ENCODE measurements around the gene MGARP. TPM values are rescaled to one million over a fixed set of nuclear protein-coding genes. Genes with fewer than 3 reads are reported as not detected.

The MGARP gene
- total and polyA plus RNA-seq, 3 donors from 2014 or later: 2.3 to 10.9 (median 3.1) TPM

DNA sequence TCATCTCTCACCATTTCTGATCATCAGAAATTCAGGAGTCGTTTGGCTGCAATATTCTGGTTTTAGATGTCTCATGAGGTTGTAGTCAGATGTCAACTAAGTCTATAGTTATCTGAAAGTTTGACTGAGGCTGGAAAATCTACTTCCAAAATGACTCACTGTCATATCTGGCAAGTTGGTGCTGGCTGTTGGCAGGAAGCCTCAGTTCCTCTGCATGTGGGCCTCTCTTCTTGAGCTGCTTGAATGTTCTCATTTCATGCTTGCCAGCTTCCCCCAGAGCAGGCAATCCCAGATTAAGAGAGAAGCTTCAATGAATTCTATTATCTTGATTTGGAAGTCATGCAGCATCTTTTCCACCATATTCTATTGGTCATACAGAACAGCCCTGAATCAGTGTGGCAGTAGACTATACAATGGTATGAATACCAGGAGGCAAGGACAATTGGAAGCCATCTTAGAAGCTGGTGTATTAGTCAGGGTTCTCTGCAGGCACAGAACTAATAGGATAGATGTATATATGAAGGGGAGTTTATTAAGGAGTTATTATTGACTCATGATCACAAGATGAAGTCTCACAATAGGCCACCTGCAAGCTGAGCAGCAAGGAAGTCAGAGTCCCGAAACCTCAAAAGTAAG lies 56.2 kb downstream of the MGARP start:
- TF ChIP-seq CTCF (IDR thresholded peaks at IDR 0.05): no peak
- no peak for TF ChIP-seq POLR2A (IDR thresholded peaks at IDR 0.05)
- Histone ChIP-seq H3K36me3 (ENCODE audit: low read depth, missing control alignments) (no peaks in the 10 kb centered on the region), H3K4me1 (no peaks in the 10 kb centered on the region), H3K27me3 (no peaks in the 10 kb centered on the region), H3K27ac (no peak overlapping the region), H3K9me3 (no peaks in the 10 kb centered on the region), H3K4me3 (no peak overlapping the region)
- peak; percentile 32 for DNase-seq
- intact Hi-C loops (cut with DNase I; ENCODE audit: low total_unique reads): no loop called here
- WGBS, 2 donors: 88 to 96% methylated on average over 2 of the region's 2 CpGs

GRCh38 chr4:139222215-139222614 lies 57.8 kb downstream of the MGARP start:
- DNase-seq: no peak
- no peak for TF ChIP-seq POLR2A (IDR thresholded peaks at IDR 0.05)
- no peak for TF ChIP-seq CTCF (IDR thresholded peaks at IDR 0.05)
- no peaks in the 10 kb centered on the region for H3K27me3 ChIP-seq
- no peak overlapping the region for H3K4me3 ChIP-seq
- no peaks in the 10 kb centered on the region for H3K4me1 ChIP-seq
- no peaks in the 10 kb centered on the region for H3K36me3 ChIP-seq (ENCODE audit: low read depth, missing control alignments)
- H3K9me3 ChIP-seq: no peaks in the 10 kb centered on the region
- WGBS, 2 donors: 86 to 90% methylated on average over 5 of the region's 5 CpGs
- H3K27ac ChIP-seq: no peak overlapping the region
- intact Hi-C loops (cut with DNase I; ENCODE audit: low total_unique reads): no loop called here

DNA sequence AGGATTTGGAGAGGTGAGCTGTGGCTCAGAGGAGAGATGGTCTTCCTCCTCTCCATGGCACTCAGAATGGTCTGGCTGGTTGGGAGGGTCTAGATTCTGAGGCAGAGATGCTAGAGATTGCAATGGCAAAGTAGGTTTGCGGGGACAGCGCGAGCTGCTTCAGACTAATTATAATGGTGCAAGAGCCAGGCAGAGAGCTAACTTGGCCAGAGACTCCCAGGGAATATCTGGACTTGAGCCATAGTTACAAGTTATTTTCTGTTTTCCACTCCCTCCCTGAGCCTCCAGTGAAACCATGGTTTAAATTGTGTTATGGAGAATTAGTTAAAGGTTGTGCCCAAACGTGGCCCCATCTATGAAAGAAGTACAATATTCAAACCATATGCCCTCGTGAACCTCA lies 58.3 kb downstream of the MGARP start:
- Histone ChIP-seq H3K27ac (no peak overlapping the region), H3K9me3 (no peaks in the 10 kb centered on the region), H3K27me3 (no peaks in the 10 kb centered on the region), H3K4me1 (no peaks in the 10 kb centered on the region), H3K4me3 (no peak overlapping the region), H3K36me3 (ENCODE audit: low read depth, missing control alignments) (no peaks in the 10 kb centered on the region)
- no peak for DNase-seq
- TF ChIP-seq POLR2A (IDR thresholded peaks at IDR 0.05): no peak
- no peak for TF ChIP-seq CTCF (IDR thresholded peaks at IDR 0.05)
- WGBS, 2 donors: 67 to 83% methylated on average over 5 of the region's 5 CpGs
- intact Hi-C loops (cut with DNase I; ENCODE audit: low total_unique reads): no loop called here

DNA sequence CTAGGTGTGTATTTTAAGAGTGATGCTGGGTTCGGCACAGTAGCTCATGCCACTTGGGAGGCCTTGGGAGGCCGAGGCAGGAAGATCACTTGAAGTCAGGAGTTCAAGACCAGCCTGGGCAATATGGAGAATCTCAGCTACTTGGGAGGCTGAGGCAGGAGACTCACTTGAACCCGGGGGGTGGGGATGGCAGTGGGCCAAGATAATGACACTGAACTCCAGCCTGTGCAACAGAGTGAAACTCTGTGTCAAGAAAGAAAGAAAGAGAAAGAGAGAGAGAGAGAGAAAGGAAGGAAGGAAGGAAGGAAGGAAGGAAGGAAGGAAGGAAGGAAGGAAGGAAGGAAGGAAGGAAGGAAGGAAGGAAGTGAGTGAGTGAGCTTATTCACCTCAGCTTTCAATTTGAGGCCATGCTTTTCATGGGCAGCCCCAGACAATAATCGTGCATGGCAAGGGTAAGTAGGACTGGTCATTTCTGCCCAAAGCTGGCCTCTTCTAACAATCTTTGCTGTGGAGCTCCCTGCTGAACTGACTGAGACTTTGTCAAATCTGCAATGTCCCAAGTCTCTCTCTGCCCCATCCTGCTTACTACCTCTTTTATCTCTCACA lies 60.5 kb downstream of the MGARP start:
- Histone ChIP-seq H3K27ac (no peak overlapping the region), H3K27me3 (no peaks in the 10 kb centered on the region), H3K4me3 (no peak overlapping the region), H3K9me3 (no peaks in the 10 kb centered on the region), H3K4me1 (no peaks in the 10 kb centered on the region), H3K36me3 (ENCODE audit: low read depth, missing control alignments) (no peaks in the 10 kb centered on the region)
- no peak for DNase-seq
- intact Hi-C loops (cut with DNase I; ENCODE audit: low total_unique reads): no loop called here
- WGBS, 2 donors: 86 to 94% methylated on average over 4 of the region's 4 CpGs
- TF ChIP-seq POLR2A (IDR thresholded peaks at IDR 0.05): no peak
- no peak for TF ChIP-seq CTCF (IDR thresholded peaks at IDR 0.05)

Small RNA genes within 50 kb of the gene (small RNA-seq; reads per million reads assigned to genes)
- gene RNU6-1074P: 0 reads per million in 2 donors
- 0 reads per million in 2 donors for gene RNU6-1214P
- 0 reads per million in 2 donors for gene RNU6-506P

Other genes starting within 250 kb of the MGARP start
- 10 to 100 TPM; 52.0 to 53.6 TPM for gene ELF2, start 103.0 kb downstream of the MGARP start, total RNA-seq
- gene ELF2, start 103.0 kb downstream of the MGARP start, polyA plus RNA-seq (ENCODE audit: insufficient read depth, low read depth, low replicate concordance): 72.6 TPM
- gene NAA15, start 21.3 kb upstream of the MGARP start, total RNA-seq: 10 to 100 TPM; 33.9 to 35.4 TPM
- gene NAA15, start 21.3 kb upstream of the MGARP start, polyA plus RNA-seq (ENCODE audit: insufficient read depth, low read depth, low replicate concordance): 16.8 TPM
- gene NDUFC1, start 22.3 kb upstream of the MGARP start, total RNA-seq: 100 to 1,000 TPM; 121 to 127 TPM
- gene NDUFC1, start 22.3 kb upstream of the MGARP start, polyA plus RNA-seq (ENCODE audit: insufficient read depth, low read depth, low replicate concordance): 201 TPM
- gene RAB33B, start 173.9 kb upstream of the MGARP start, total RNA-seq: 10 to 100 TPM; 10.9 to 12.1 TPM
- gene RAB33B, start 173.9 kb upstream of the MGARP start, polyA plus RNA-seq (ENCODE audit: insufficient read depth, low read depth, low replicate concordance): 8.8 TPM

All from testis (tissue), 3 donors.